GM21447 (cell line): ENCODE measurements around the gene REEP6.
"Not testable (repeated sequence)": the region's sequence is repeated elsewhere in the genome, so short reads cannot be mapped to it uniquely, and the experiment has no call there.

ENCODE experiments used
- ATAC-seq: cut with Tn5 transposase; IDR thresholded peaks from one replicate; pipeline ENCODE4 v1.9.1; 2021; ENCODE audit not compliant: unreplicated experiment

The REEP6 gene

GRCh38 chr19:1505991-1506881 lies 15.3 kb downstream of the REEP6 start:
- ATAC-seq = no peak

GRCh38 chr19:1507192-1507660 lies 16.2 kb downstream of the REEP6 start:
- ATAC-seq = no peak

GRCh38 chr19:1507763-1508506 lies 17.0 kb downstream of the REEP6 start:
- ATAC-seq = no peak

- no peak for ATAC-seq
Measured at GRCh38 chr19:1508507-1508856, 17.5 kb downstream of the REEP6 start.

GRCh38 chr19:1509602-1510441 lies 18.8 kb downstream of the REEP6 start:
- ATAC-seq = no peak

- no peak for ATAC-seq
Measured at GRCh38 chr19:1510442-1510806, 19.4 kb downstream of the REEP6 start.

GRCh38 chr19:1510807-1511206 lies 19.8 kb downstream of the REEP6 start:
- ATAC-seq = no peak

GRCh38 chr19:1511318-1512317 lies 20.6 kb downstream of the REEP6 start:
- ATAC-seq = no peak

GRCh38 chr19:1512671-1513498 lies 21.9 kb downstream of the REEP6 start, which contains the start of gene ADAMTSL5:
TSS of gene ADAMTSL5 (minus strand) at chr19:1513019. CDS start at chr19:1510943, 2,076 bp downstream.
- ATAC-seq = no peak

GRCh38 chr19:1513499-1514294 lies 22.7 kb downstream of the REEP6 start:
- ATAC-seq = no peak

GRCh38 chr19:1514295-1514661 lies 23.3 kb downstream of the REEP6 start:
- ATAC-seq = no peak

- ATAC-seq = no peak
Measured at GRCh38 chr19:1514986-1515721, 24.2 kb downstream of the REEP6 start.

- ATAC-seq = no peak
Measured at GRCh38 chr19:1516395-1516753, 25.4 kb downstream of the REEP6 start.

- ATAC-seq = no peak
Measured at GRCh38 chr19:1518471-1518870, 27.5 kb downstream of the REEP6 start.

- not testable (repeated sequence) for ATAC-seq
Measured at GRCh38 chr19:1519802-1520201, 28.8 kb downstream of the REEP6 start.

- ATAC-seq = no peak
Measured at GRCh38 chr19:1520203-1520780, 29.3 kb downstream of the REEP6 start.

GRCh38 chr19:1521636-1522035 lies 30.7 kb downstream of the REEP6 start:
- no peak for ATAC-seq
